Measurements from ENCODE around the gene NME5.
A peak's percentile ranks its signal among the peaks of the same experiment; 100 is the strongest.

Gene NME5, protein sequence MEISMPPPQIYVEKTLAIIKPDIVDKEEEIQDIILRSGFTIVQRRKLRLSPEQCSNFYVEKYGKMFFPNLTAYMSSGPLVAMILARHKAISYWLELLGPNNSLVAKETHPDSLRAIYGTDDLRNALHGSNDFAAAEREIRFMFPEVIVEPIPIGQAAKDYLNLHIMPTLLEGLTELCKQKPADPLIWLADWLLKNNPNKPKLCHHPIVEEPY

DNA sequence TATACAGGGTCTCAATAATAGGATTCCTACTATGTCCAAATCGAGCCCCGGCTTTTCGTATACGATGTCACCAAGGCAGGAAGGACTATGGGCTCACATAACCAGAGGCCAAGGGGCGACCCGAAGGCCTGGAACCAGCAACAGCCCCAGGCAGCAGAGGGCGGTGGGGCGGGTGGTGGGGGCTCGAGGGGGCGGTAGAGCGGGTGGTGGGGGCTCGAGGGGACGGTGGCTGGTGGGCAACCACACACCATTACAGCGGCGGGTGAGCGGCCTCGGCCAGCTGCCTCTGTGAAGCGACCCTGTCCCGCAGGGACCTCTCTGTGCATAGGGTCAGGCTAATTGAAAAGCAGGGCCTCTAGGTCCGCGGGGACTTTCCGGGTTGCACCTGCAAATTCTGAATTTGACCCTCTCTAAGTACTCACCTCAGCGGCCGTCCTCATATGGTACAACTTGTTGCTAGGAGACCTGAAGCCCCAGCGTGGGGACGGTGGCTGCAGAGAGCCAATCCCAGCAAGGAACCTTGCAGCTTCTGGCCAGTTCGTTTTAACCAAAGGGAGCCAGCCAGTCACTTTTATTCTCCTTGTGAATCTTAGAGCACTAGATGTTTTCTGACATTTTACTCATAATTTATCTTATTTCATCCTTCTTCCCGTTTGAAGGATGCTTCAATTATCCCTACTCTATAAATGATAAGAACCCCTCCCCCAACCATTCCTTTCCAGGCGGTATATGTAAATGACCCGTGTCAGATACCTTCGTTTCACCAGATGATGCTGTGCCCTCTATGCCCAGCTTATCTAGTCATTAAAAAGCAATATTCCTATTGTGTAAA, at the start of gene NME5:
NME5 (minus strand) TSS at position 480 of the 832 bp plus-strand sequence. CDS start 648 bp downstream, outside the sequence.
- H3K9me3 ChIP-seq (ENCODE audit: control insufficient read depth, low read length): no peaks in the 10 kb centered on the region
- peak within 1 kb of the TSS; percentile 50 for H3K4me3 ChIP-seq (ENCODE audit: low read length)
- H3K27me3 ChIP-seq (ENCODE audit: control insufficient read depth, insufficient read depth, low read length): no peaks in the 10 kb centered on the region
- no peaks in the 10 kb centered on the region for H3K36me3 ChIP-seq (ENCODE audit: control insufficient read depth, insufficient read depth, low read length)
- H3K9ac ChIP-seq (ENCODE audit: low read length): peak within 1 kb of the TSS; percentile 47
- H3K4me1 ChIP-seq (ENCODE audit: control insufficient read depth, insufficient read depth, low read length): no peaks in the 10 kb centered on the region

DNA sequence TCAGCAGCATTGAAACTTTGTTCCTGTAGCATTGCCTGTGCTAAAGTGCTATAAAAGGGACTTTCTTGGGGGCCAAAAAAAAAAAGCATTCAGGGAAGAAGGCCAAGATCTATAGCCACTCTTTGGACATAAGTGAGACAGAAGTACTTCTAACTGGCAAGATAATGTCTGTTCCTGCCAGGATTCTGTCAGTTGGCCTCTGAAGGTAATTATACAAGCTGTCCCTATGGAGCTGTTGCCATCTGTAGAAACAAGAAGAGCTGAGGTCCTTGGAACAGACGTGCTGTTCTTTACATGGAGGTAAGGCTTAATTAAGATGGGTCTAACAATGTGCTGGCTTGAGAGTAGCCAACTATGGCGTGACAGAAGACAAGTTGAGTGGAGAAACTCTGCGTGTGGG, 49.4 kb upstream of the NME5 start:
- no peaks in the 10 kb centered on the region for H3K9me3 ChIP-seq (ENCODE audit: control insufficient read depth, low read length)
- no peak overlapping the region for H3K4me3 ChIP-seq (ENCODE audit: low read length)
- H3K36me3 ChIP-seq (ENCODE audit: control insufficient read depth, insufficient read depth, low read length): no peaks in the 10 kb centered on the region
- H3K27me3 ChIP-seq (ENCODE audit: control insufficient read depth, insufficient read depth, low read length): no peaks in the 10 kb centered on the region
- H3K4me1 ChIP-seq (ENCODE audit: control insufficient read depth, insufficient read depth, low read length): no peaks in the 10 kb centered on the region
- no peak overlapping the region for H3K9ac ChIP-seq (ENCODE audit: low read length)

DNA sequence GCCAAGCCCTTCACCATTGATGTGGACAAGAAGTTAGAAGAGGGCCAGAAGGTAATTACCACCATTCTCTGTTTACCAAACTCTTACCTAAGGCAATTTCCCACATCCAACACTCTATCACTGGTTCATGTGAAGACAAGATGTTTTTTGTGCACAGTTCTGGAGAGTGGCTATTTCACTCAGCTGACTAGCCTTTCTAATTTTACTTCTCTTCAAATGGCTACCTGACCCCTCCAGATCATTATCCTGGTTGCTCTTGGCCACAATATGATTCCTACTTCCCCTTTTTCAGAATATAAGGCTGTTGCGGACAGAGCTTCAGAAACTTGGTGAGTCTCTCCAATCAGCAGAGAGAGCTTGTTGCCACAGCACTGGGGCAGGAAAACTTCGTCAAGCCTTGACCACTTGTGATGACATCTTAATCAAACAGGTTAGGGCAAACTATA, 46.8 kb upstream of the NME5 start:
- H3K4me3 ChIP-seq (ENCODE audit: low read length): no peak overlapping the region
- H3K4me1 ChIP-seq (ENCODE audit: control insufficient read depth, insufficient read depth, low read length): no peaks in the 10 kb centered on the region
- H3K9me3 ChIP-seq (ENCODE audit: control insufficient read depth, low read length): no peaks in the 10 kb centered on the region
- H3K27me3 ChIP-seq (ENCODE audit: control insufficient read depth, insufficient read depth, low read length): no peaks in the 10 kb centered on the region
- no peaks in the 10 kb centered on the region for H3K36me3 ChIP-seq (ENCODE audit: control insufficient read depth, insufficient read depth, low read length)
- H3K9ac ChIP-seq (ENCODE audit: low read length): no peak overlapping the region

DNA sequence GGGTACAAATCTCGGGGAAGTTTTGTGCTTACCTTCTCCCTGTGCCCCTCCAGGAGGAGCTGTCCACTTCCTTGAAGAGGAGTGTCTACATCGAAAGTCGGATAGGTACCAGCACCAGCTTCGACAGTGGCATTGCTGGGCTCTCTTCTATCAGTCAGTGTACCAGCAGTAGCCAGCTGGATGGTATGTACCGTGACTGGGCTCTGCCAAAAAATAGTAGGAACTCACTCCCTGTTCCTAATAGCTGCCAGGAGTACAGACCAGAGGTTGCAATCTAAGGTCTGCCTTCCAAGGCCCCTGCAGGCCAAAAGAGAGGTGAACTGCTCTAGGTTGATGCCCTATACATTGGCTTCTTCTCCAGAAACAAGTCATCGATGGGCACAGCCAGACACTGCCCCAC, 43.6 kb upstream of the NME5 start:
- no peaks in the 10 kb centered on the region for H3K27me3 ChIP-seq (ENCODE audit: control insufficient read depth, insufficient read depth, low read length)
- no peaks in the 10 kb centered on the region for H3K9me3 ChIP-seq (ENCODE audit: control insufficient read depth, low read length)
- no peak overlapping the region for H3K9ac ChIP-seq (ENCODE audit: low read length)
- no peak overlapping the region for H3K4me3 ChIP-seq (ENCODE audit: low read length)
- H3K4me1 ChIP-seq (ENCODE audit: control insufficient read depth, insufficient read depth, low read length): peaks cover 12% of the 10 kb centered on the region
- no peaks in the 10 kb centered on the region for H3K36me3 ChIP-seq (ENCODE audit: control insufficient read depth, insufficient read depth, low read length)

DNA sequence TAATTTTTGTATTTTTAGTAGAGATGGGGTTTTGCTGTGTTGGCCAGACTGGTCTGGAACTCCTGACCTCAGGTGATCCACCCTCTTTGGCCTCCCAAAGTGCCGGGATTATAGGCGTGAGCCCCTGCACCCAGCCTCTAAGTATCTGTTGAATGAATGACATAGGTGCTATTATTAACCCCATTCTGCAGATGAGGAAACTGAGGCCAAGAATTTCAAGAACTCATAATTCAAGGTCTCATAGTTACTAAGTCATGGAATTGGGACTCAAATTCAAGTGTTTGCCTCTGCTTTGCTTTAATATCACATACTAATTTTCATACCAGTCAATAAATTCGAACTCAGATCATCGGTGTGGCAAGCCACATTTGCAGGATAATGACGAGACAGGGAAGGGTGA, 41.6 kb upstream of the NME5 start:
- no peak overlapping the region for H3K4me3 ChIP-seq (ENCODE audit: low read length)
- no peaks in the 10 kb centered on the region for H3K36me3 ChIP-seq (ENCODE audit: control insufficient read depth, insufficient read depth, low read length)

DNA sequence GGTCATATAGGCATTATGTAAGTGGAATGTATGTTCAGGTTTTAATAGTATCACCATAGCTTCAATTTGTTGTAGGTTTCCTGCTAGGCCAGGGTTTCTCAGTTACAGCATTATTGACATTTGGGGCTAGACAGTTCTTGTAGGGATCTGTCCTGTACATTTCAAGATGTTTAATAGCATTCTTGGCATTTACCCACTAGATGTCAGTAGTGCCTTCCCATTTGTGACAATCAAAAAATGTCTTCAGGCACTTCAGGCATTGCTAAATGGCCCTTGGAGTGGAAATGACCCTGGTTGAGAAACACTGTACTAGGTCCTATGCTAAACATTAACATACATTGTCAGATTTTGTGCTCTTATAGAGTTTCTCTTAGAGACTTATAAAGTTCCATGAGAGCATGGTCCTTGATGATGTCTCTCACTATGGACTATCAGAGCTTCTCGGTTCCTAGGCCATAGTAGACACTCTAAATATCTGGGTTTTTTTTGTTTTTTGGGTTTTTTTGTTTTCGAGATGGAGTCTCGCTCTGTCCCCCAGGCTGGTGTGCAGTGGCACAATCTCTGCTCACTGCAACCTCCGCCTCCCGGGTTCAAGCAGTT, 41.1 kb upstream of the NME5 start:
- H3K27me3 ChIP-seq (ENCODE audit: control insufficient read depth, insufficient read depth, low read length): no peaks in the 10 kb centered on the region
- no peaks in the 10 kb centered on the region for H3K36me3 ChIP-seq (ENCODE audit: control insufficient read depth, insufficient read depth, low read length)
- no peak overlapping the region for H3K9ac ChIP-seq (ENCODE audit: low read length)
- H3K9me3 ChIP-seq (ENCODE audit: control insufficient read depth, low read length): no peaks in the 10 kb centered on the region
- no peak overlapping the region for H3K4me3 ChIP-seq (ENCODE audit: low read length)
- H3K4me1 ChIP-seq (ENCODE audit: control insufficient read depth, insufficient read depth, low read length): peaks cover 12% of the 10 kb centered on the region

More for the DNA sequence above, 41.6 kb upstream of the NME5 start:
- Histone ChIP-seq H3K4me1 (ENCODE audit: control insufficient read depth, insufficient read depth, low read length) (peaks cover 12% of the 10 kb centered on the region), H3K27me3 (ENCODE audit: control insufficient read depth, insufficient read depth, low read length) (no peaks in the 10 kb centered on the region), H3K9me3 (ENCODE audit: control insufficient read depth, low read length) (no peaks in the 10 kb centered on the region), H3K9ac (ENCODE audit: low read length) (no peak overlapping the region)

DNA sequence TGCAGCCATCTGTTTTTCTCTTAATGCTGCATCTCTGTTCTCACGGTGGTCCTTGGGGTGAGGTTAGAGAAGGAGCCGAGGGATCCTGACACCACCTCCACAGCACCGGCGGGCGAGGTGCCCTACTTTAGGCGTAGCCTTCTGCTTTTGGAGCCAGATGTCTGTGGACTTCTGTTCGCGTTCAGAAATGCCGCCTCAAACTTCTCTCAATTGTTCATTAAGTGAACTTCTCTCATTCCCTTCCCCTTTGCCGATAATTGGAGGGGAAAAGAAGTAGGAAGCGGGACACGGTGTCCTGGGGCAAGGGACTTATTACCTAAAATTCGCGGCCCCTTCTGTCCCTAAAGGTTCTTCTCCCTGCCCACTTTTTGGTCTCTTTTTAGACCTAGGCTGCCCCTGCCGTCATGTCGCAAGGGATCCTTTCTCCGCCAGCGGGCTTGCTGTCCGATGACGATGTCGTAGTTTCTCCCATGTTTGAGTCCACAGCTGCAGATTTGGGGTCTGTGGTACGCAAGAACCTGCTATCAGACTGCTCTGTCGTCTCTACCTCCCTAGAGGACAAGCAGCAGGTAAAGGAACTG, 40.1 kb upstream of the NME5 start:
- no peaks in the 10 kb centered on the region for H3K36me3 ChIP-seq (ENCODE audit: control insufficient read depth, insufficient read depth, low read length)

DNA sequence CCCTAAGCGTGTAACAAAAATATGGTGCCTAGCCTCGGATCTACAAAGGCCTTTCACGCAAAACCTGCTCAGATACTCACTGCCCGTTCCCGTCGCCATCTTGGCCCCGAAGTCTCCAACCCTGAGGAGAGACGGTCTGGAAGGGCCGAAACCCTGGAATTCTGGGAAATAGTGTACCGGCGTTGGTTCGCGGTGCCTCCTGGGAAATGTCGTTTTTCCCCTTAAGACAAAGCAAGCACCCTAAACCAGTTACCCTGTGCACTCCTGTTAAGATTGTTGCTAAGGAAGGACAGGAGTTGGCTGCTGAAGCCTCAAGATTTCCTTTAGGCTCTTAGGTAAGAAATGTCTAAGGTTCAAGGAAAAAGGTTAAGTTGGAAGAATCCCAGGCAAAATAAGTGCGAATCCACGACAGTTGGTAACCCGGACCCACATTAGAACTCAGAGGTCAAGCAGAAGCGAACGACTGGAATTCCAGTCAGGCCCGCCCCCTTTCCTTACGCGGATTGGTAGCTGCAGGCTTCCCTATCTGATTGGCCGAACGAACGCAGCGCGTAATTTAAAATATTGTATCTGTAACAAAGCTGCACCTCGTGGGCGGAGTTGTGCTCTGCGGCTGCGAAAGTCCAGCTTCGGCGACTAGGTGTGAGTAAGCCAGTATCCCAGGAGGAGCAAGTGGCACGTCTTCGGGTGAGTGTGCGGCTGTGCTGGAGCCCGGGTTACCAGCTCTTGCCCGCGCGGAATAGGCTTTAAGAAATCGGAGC, 39.5 kb upstream of the NME5 start, which contains the start of the genes BRD8 and KIF20A:
BRD8 (minus strand) TSS at position 115 of the 761 bp plus-strand sequence; CDS start at position 99, 16 bp downstream.
KIF20A (plus strand) TSS at position 597 of the 761 bp plus-strand sequence. CDS start 569 bp downstream, outside the sequence.
- Histone ChIP-seq H3K9me3 (ENCODE audit: control insufficient read depth, low read length) (no peaks in the 10 kb centered on the region), H3K4me3 (ENCODE audit: low read length) (peak within 1 kb of the TSS; percentile 93), H3K36me3 (ENCODE audit: control insufficient read depth, insufficient read depth, low read length) (no peaks in the 10 kb centered on the region), H3K9ac (ENCODE audit: low read length) (peak within 1 kb of the TSS; percentile 73), H3K4me1 (ENCODE audit: control insufficient read depth, insufficient read depth, low read length) (peaks cover 12% of the 10 kb centered on the region), H3K27me3 (ENCODE audit: control insufficient read depth, insufficient read depth, low read length) (no peaks in the 10 kb centered on the region)

More for the DNA sequence above, 40.1 kb upstream of the NME5 start:
- Histone ChIP-seq H3K27me3 (ENCODE audit: control insufficient read depth, insufficient read depth, low read length) (no peaks in the 10 kb centered on the region), H3K9ac (ENCODE audit: low read length) (peak overlapping the region; percentile 24), H3K9me3 (ENCODE audit: control insufficient read depth, low read length) (no peaks in the 10 kb centered on the region), H3K4me1 (ENCODE audit: control insufficient read depth, insufficient read depth, low read length) (peaks cover 12% of the 10 kb centered on the region), H3K4me3 (ENCODE audit: low read length) (peak overlapping the region; percentile 12)

DNA sequence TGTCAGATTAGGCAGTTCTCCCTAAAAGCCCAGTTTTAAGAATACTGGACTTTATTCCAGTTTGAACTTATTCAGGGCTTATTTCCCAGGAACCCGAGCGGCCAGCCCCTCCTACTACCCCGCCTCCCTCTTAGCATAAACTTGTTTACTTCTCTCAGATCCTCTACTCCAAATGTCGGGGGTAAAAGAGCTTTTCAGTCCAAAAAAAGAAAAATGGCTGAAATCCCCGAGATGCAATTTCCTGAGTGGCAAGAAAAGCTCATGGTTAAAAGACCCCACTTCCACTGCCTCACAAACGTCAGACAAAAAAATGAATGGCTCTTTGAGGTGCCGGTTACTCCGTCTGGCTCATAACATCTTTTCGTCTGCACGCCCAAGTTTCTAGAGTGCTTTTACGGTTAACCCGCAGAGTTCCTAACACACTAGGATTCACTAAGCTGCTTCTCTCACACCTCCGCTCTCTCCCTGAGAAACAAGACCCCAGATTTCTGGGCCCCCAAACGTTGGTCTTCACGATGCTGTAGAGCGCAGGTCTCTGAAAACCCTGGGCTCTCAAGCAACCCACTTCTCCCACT, 38.8 kb upstream of the NME5 start:
- no peaks in the 10 kb centered on the region for H3K9me3 ChIP-seq (ENCODE audit: control insufficient read depth, low read length)
- peaks cover 12% of the 10 kb centered on the region for H3K4me1 ChIP-seq (ENCODE audit: control insufficient read depth, insufficient read depth, low read length)
- no peaks in the 10 kb centered on the region for H3K27me3 ChIP-seq (ENCODE audit: control insufficient read depth, insufficient read depth, low read length)
- no peaks in the 10 kb centered on the region for H3K36me3 ChIP-seq (ENCODE audit: control insufficient read depth, insufficient read depth, low read length)
- peak overlapping the region; percentile 93 for H3K4me3 ChIP-seq (ENCODE audit: low read length)
- peak overlapping the region; percentile 73 for H3K9ac ChIP-seq (ENCODE audit: low read length)

DNA sequence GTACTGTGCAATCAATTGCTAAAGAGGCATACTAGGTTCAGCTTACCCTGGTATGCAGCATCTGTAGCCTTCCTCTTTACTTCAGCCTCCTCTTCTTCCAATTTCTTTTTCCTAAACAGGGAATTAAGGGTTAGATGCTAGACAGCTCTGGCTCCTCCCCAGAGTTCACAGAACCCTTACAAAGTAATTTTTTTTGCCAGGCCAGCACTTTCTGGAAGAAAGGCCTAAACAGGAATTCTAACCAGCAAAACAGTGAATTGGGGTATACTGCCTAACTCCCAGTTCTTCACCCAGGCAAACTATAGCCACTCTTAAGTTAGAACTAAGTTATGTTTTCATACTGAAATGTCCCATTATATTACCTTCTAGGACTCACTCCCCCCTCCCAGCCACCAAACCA, 31.1 kb upstream of the NME5 start:
- Histone ChIP-seq H3K4me3 (ENCODE audit: low read length) (no peak overlapping the region), H3K9ac (ENCODE audit: low read length) (no peak overlapping the region), H3K9me3 (ENCODE audit: control insufficient read depth, low read length) (no peaks in the 10 kb centered on the region), H3K36me3 (ENCODE audit: control insufficient read depth, insufficient read depth, low read length) (peaks cover 5% of the 10 kb centered on the region), H3K4me1 (ENCODE audit: control insufficient read depth, insufficient read depth, low read length) (no peaks in the 10 kb centered on the region), H3K27me3 (ENCODE audit: control insufficient read depth, insufficient read depth, low read length) (no peaks in the 10 kb centered on the region)

DNA sequence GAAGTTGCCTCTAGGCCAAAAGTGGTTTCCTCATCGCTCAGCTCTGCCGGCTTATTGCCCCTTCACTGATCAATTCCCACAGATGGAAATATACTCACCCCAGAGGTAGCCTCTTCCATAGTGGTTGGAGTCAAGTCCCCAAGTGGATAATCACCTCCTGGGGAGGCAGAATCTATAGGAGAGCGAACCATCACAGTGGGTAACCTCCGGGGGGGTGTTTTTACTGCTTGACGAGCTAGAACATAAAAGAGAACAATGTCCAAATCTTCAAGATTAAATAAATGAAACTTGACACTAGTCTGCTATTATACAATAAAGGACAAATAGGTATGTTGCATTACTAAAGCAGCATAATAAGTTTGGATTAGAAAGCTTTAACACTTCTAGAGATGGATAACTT, 29.9 kb upstream of the NME5 start:
- Histone ChIP-seq H3K9me3 (ENCODE audit: control insufficient read depth, low read length) (no peaks in the 10 kb centered on the region), H3K27me3 (ENCODE audit: control insufficient read depth, insufficient read depth, low read length) (no peaks in the 10 kb centered on the region), H3K4me3 (ENCODE audit: low read length) (no peak overlapping the region), H3K4me1 (ENCODE audit: control insufficient read depth, insufficient read depth, low read length) (no peaks in the 10 kb centered on the region), H3K9ac (ENCODE audit: low read length) (no peak overlapping the region), H3K36me3 (ENCODE audit: control insufficient read depth, insufficient read depth, low read length) (peaks cover 15% of the 10 kb centered on the region)

All from mucosa of stomach (tissue), 1 donor.